ENCODE results near the gene ANXA2.

The ANXA2 gene

DNA sequence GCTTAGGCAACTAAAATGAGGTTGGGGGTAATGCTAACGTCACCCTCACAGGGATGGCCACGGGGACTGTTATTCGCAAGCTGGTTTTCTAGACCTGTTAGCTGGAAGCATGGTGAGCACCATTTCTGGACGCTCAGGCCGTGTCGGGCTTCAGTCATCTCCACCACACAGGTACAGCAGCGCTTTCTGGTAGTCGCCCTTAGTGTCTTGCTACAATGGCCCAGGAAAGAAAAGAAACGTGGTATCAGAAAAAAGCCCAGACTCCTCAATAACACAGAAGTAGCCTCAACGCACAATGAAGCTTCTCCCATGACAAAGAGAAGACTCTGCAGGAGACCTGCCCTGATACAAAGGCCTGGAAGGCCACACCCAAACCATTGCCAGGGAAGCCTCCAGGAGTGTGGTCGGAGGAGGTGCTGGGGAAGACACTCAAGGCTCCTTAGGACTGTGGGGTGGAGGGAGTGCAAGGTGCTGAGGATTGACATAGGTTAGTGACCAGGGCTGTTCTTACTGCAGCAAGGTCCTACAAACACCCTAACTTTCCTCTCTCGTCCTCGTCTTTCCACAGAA lies 50.2 kb downstream of the ANXA2 start:
- no peak for DNase-seq (ENCODE audit: extremely low read depth, low read depth)
- TF ChIP-seq, protein P1, sequence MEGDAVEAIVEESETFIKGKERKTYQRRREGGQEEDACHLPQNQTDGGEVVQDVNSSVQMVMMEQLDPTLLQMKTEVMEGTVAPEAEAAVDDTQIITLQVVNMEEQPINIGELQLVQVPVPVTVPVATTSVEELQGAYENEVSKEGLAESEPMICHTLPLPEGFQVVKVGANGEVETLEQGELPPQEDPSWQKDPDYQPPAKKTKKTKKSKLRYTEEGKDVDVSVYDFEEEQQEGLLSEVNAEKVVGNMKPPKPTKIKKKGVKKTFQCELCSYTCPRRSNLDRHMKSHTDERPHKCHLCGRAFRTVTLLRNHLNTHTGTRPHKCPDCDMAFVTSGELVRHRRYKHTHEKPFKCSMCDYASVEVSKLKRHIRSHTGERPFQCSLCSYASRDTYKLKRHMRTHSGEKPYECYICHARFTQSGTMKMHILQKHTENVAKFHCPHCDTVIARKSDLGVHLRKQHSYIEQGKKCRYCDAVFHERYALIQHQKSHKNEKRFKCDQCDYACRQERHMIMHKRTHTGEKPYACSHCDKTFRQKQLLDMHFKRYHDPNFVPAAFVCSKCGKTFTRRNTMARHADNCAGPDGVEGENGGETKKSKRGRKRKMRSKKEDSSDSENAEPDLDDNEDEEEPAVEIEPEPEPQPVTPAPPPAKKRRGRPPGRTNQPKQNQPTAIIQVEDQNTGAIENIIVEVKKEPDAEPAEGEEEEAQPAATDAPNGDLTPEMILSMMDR (IDR thresholded peaks at IDR 0.05; ENCODE audit: low read depth, low read length), result no peak

DNA sequence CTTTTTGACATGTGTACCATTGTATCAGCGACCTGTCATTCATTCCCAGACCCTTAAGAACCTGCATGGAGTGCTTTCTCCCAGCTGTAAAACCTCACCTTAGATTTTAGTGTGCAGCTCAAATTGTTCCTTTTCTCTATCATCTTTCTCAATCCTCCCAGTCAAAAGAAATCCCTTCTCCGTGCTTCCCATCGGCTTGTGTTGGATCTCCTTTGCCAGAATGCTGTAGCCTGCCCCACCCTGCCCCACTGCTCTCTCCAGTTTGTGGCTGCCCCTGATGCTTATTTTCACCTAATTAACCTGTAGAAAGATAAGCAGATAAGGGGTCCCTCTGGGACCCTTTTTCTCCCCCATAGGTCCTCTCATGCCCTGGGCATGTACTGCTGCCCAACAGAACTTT lies 51.1 kb downstream of the ANXA2 start:
- no peak for DNase-seq (ENCODE audit: extremely low read depth, low read depth)
- TF ChIP-seq, protein P1 (IDR thresholded peaks at IDR 0.05; ENCODE audit: low read depth, low read length), result no peak

DNA sequence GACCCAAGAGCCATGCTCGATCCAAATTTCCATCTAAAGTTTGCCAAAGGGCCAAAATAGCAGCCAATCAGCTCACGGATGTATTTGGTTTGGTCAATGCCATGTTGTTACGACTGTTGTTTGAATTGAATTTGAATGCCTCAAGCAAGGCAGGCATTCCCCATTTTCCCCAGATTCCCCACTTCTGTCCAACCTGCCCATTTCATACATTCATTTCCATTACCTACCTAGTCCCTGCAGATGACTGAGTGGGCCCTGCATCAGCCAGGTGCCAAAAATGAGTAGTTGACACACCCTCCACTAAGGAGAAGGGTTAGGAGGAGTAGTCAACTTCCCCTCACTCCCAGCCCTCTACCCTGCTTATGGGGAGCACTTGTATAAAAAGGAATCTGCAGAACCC lies 51.7 kb downstream of the ANXA2 start:
- TF ChIP-seq, protein P1 (IDR thresholded peaks at IDR 0.05; ENCODE audit: low read depth, low read length), result no peak
- DNase-seq (ENCODE audit: extremely low read depth, low read depth), result no peak

DNA sequence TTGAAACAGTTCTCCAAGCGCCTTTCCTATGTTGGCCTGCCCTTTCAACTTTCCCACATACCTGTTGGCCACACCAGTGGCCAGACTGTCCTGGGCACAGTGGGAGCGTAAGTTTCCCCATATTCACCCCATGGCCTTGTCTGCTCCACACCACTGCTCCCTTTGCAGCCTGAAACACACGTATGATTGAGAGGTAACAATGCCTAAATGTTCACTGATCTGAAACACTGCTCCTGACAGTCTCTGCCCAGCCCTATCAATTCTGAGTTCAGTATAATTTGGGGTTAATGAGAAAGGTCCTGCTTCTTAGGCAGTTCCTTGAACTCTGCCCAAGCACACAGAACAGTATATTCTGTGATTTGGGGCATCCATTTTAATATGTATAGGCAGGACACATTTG lies 52.2 kb downstream of the ANXA2 start:
- DNase-seq (ENCODE audit: extremely low read depth, low read depth), result no peak
- TF ChIP-seq, protein P1 (IDR thresholded peaks at IDR 0.05; ENCODE audit: low read depth, low read length), result no peak

DNA sequence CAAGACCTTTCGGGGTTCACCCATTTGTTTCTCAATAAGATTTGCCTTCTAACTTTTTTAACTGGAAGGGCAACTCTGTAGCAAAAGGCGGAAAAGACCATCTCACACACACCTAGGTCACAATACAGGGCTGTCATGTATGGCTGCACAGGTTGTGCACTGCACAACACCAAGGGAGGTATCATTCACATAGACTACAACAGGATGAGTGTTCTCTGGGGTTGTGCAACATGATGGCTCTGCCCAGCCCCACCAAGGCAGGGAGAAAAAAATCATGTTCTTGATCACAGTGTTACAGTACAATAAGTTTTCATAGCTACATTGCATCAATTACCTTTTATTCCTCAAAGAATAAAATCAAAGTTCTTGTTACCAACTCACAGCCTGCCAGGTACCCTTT lies 52.8 kb downstream of the ANXA2 start:
- DNase-seq (ENCODE audit: extremely low read depth, low read depth), result no peak
- TF ChIP-seq, protein P1 (IDR thresholded peaks at IDR 0.05; ENCODE audit: low read depth, low read length), result no peak

DNA sequence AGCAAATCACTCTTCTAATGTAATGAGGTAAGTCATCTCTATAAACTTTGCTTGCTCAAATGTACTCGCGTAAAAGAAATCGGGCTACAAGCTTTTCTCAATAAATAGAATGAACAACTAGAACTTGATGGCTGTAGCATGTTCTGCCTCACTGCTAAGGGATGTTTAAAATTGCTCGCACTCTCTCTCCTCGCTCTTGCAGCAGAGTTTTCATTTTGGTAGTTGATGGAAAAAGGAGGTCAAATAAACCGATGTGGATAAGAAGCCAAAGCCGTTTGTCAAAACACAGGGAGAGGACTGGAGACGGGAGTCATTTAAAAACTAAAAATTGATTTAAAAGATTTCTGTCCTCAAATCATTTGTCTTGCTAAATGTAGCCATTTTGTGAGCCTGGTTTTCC lies 53.3 kb downstream of the ANXA2 start:
- TF ChIP-seq, protein P1 (IDR thresholded peaks at IDR 0.05; ENCODE audit: low read depth, low read length), result no peak
- DNase-seq (ENCODE audit: extremely low read depth, low read depth), result no peak

DNA sequence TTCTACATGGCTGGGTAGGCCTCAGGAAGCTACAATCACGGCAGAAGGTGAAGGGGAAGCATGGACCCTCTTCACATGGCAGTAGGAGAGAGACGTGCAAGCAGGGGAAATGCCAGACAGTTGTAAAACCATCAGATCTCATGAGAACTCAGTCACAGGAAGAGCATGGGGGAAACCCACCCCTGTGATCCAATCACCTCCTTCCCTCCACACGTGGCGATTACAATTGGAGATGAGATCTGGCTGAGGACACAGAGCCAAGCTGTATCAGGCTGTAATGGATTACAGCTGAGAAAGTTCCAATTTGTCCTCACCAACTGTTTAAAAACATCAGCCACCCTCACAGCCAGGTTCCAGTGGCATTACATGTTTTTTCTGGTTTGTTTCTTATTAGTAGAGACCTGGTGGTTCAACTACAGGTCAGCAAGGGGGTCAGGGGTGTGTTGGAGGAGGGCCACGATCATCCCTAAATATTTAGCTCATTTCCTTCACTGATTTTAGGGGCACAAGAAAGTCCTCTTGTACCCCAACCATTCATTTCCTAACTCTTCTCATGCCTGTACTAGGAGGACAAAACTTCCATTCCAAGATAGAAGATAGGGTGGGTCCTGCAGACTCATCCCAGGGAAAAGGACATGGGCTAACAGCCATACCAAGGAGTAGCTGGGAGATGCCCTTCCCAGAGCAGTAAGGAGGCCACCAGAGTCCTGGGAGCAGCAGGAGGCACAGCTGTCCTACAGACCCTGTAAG lies 54.4 kb downstream of the ANXA2 start:
- TF ChIP-seq, protein P1 (IDR thresholded peaks at IDR 0.05; ENCODE audit: low read depth, low read length), result no peak
- DNase-seq (ENCODE audit: extremely low read depth, low read depth), result no peak

All from AG09319 (cell line).